ENCODE measurements around the gene MSH5.

GRCh38 chr6:31767096-31767645 lies 27.4 kb downstream of the MSH5 start:
- no peak for TF ChIP-seq CTCF (conservative IDR thresholded peaks at IDR 0.05; ENCODE audit: low read length)
- no peak for TF ChIP-seq EZH2phosphoT487 (IDR thresholded peaks at IDR 0.05; ENCODE audit: borderline replicate concordance)

Data from Loucy (cell line).